GM12891 (cell line): ENCODE results near the gene CERS6.

Source experiments
- POLR2A ChIP-seq: IDR thresholded peaks from 2 replicates; pipeline ENCODE4 v1.6.1; 2011; ENCODE audit warnings: low read depth, low read length, control low read depth
- POLR2AphosphoS5 ChIP-seq: IDR thresholded peaks from 2 replicates; pipeline ENCODE4 v1.6.1; 2011; ENCODE audit warnings: low read depth, low read length, control low read depth
- SPI1 ChIP-seq: IDR thresholded peaks from 2 replicates; pipeline ENCODE4 v1.6.1; 2011; ENCODE audit warnings: low read depth, low read length, control low read depth
- TAF1 ChIP-seq: IDR thresholded peaks from 2 replicates; pipeline ENCODE4 v1.6.1; 2011; ENCODE audit warnings: low read depth, low read length, control low read depth

- TF ChIP-seq POLR2AphosphoS5 (no peak), POLR2A (no peak), TAF1 (no peak), SPI1 (no peak)
Observed at GRCh38 chr2:168811696-168812095, 355.6 kb downstream of the CERS6 start.
